Fibroblast of lung (primary cell): ENCODE results near the gene ARHGEF38. TPM values are rescaled to one million over a fixed set of nuclear protein-coding genes. Genes with fewer than 3 reads are reported as not detected.

Experiments
- DNase-seq, 2 donors: peaks; one replicate each; pipeline versions ENCODE4 v3.0.0 to v3.0.0-alpha.2; 2010; ENCODE audit warnings: low read depth in 2 of 2
- H2AFZ ChIP-seq: 2 replicates; pipeline ENCODE4 v1.5.1; 2012; ENCODE audit warnings: low read length, control low read depth, inconsistent platforms
- H3K27ac ChIP-seq: 2 replicates; pipeline ENCODE4 v1.5.1; 2011; ENCODE audit warnings: low read length, control low read depth; ENCODE audit not compliant: insufficient read depth
- H3K27me3 ChIP-seq: 2 replicates; pipeline ENCODE4 v1.5.1; 2011; ENCODE audit warnings: mild to moderate bottlenecking, low read length; ENCODE audit not compliant: control insufficient read depth, insufficient read depth
- H3K36me3 ChIP-seq: 2 replicates; pipeline ENCODE4 v1.5.1; 2011; ENCODE audit warnings: low read length; ENCODE audit not compliant: control insufficient read depth, insufficient read depth
- H3K4me1 ChIP-seq: 2 replicates; pipeline ENCODE4 v1.5.1; 2011; ENCODE audit warnings: low read length; ENCODE audit not compliant: control insufficient read depth, insufficient read depth; ENCODE audit errors: extremely low read depth
- H3K4me2 ChIP-seq: 2 replicates; pipeline ENCODE4 v1.5.1; 2011; ENCODE audit warnings: low read length, control low read depth; ENCODE audit not compliant: insufficient read depth; ENCODE audit errors: extremely low read depth
- H3K4me3 ChIP-seq, 4 experiments: fragments of 200-600 bp in 1 of 4; sonication (generic) in 1 of 4; replicated peaks in 1 of 4; 2 replicates each; pipeline ENCODE4 v1.5.1; 2011 to 2016; ENCODE audit warnings: low read length in 4 of 4, low read depth in 3 of 4, mild to moderate bottlenecking in 3 of 4, control low read depth in 2 of 4, inconsistent platforms in 1 of 4, mixed read lengths in 1 of 4; ENCODE audit not compliant: insufficient read depth in 1 of 4; ENCODE audit errors: control extremely low read depth in 1 of 4
- H3K79me2 ChIP-seq: 2 replicates; pipeline ENCODE4 v1.5.1; 2012; ENCODE audit warnings: mild to moderate bottlenecking, low read length, inconsistent platforms; ENCODE audit not compliant: control insufficient read depth, insufficient read depth
- H3K9ac ChIP-seq: 2 replicates; pipeline ENCODE4 v1.5.1; 2011; ENCODE audit warnings: mild to moderate bottlenecking, low read length, control low read depth; ENCODE audit not compliant: insufficient read depth
- H3K9me3 ChIP-seq: 2 replicates; pipeline ENCODE4 v1.5.1; 2012; ENCODE audit warnings: low read depth, low read length; ENCODE audit not compliant: control insufficient read depth, insufficient read depth
- H4K20me1 ChIP-seq: 2 replicates; pipeline ENCODE4 v1.5.1; 2011; ENCODE audit warnings: low read length; ENCODE audit not compliant: control insufficient read depth, insufficient read depth; ENCODE audit errors: extremely low read depth
- EZH2 ChIP-seq: IDR thresholded peaks from 2 replicates; pipeline ENCODE4 v1.5.1; 2012; ENCODE audit warnings: low read length, control low read depth, mild to moderate bottlenecking; ENCODE audit errors: missing control alignments
- polyA plus RNA-seq, 2 donors: library from polyadenylated mRNA; depleted of rRNA in 1 of 2; stranded (reverse) in 1 of 2; unstranded in 1 of 2; fragments of >200 nt; gene quantifications; 2 replicates each; pipeline ENCODE4 v1.2.1, GENCODE V29; 2011 to 2012; ENCODE audit warnings: missing spikeins in 1 of 2
- total RNA-seq: library from RNA; depleted of rRNA; stranded (reverse); fragments of >200 nt; gene quantifications from 2 replicates; pipeline ENCODE4 v1.2.1, GENCODE V29; 2014
- TF ChIP-seq, protein P1 (sequence below), 2 donors: IDR thresholded peaks in 1 of 2; conservative IDR thresholded peaks in 1 of 2; 1 replicate in 1 of 2; 2 replicates in 1 of 2; pipeline ENCODE4 v1.5.1; 2011 to 2012; ENCODE audit warnings: low read length in 2 of 2, control low read depth in 1 of 2, inconsistent platforms in 1 of 2, low read depth in 1 of 2, mild to moderate bottlenecking in 1 of 2

Gene ARHGEF38
- total and polyA plus RNA-seq, 2 donors (not counting 1 experiment from before 2014, with no cell fraction given) = not detected

GRCh38 chr4:105707782-105708180, 155.4 kb downstream of the ARHGEF38 start:
- H3K4me2 ChIP-seq = peak overlapping the region; percentile 76
- H3K9ac ChIP-seq = peak overlapping the region; percentile 41
- no peaks in the 10 kb centered on the region for H3K27me3 ChIP-seq
- H3K27ac ChIP-seq = peak overlapping the region; percentile 68
- DNase-seq = no peak
- H3K4me3 ChIP-seq = peak overlapping the region; percentile 75 to 94 (median 86)
- peaks cover 59% of the 10 kb centered on the region for H3K79me2 ChIP-seq
- H3K36me3 ChIP-seq = no peaks in the 10 kb centered on the region
- TF ChIP-seq, protein P1, sequence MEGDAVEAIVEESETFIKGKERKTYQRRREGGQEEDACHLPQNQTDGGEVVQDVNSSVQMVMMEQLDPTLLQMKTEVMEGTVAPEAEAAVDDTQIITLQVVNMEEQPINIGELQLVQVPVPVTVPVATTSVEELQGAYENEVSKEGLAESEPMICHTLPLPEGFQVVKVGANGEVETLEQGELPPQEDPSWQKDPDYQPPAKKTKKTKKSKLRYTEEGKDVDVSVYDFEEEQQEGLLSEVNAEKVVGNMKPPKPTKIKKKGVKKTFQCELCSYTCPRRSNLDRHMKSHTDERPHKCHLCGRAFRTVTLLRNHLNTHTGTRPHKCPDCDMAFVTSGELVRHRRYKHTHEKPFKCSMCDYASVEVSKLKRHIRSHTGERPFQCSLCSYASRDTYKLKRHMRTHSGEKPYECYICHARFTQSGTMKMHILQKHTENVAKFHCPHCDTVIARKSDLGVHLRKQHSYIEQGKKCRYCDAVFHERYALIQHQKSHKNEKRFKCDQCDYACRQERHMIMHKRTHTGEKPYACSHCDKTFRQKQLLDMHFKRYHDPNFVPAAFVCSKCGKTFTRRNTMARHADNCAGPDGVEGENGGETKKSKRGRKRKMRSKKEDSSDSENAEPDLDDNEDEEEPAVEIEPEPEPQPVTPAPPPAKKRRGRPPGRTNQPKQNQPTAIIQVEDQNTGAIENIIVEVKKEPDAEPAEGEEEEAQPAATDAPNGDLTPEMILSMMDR (conservative IDR thresholded peaks at IDR 0.05 in 1 of 2, IDR thresholded peaks at IDR 0.05 in 1 of 2; ENCODE audit: low read depth in 1 of 2, low read length in 2 of 2) = no peak
- TF ChIP-seq EZH2 = no peak
- H3K9me3 ChIP-seq = no peaks in the 10 kb centered on the region
- H2AFZ ChIP-seq = peak overlapping the region; percentile 56
- peaks cover 1% of the 10 kb centered on the region for H3K4me1 ChIP-seq
- no peaks in the 10 kb centered on the region for H4K20me1 ChIP-seq

GRCh38 chr4:105708181-105709080, 156.0 kb downstream of the ARHGEF38 start, which contains the start of the genes GSTCD and INTS12:
Gene GSTCD, plus strand, starts transcription at chr4:105708784. Its CDS starts 8,830 bp downstream, at chr4:105717614.
Gene INTS12, minus strand, starts transcription at chr4:105708689. Its CDS starts 8,684 bp downstream, at chr4:105700005.
- no peaks in the 10 kb centered on the region for H3K36me3 ChIP-seq
- H3K79me2 ChIP-seq = peaks cover 57% of the 10 kb centered on the region
- peak within 1 kb of the TSS; percentile 76 for H3K4me2 ChIP-seq
- H3K27ac ChIP-seq = peak within 1 kb of the TSS; percentile 68
- peak; percentile 92 to 95 for DNase-seq
- peaks cover 5% of the 10 kb centered on the region for H3K4me1 ChIP-seq
- no peaks in the 10 kb centered on the region for H3K27me3 ChIP-seq
- peak within 1 kb of the TSS; percentile 75 to 94 (median 86) for H3K4me3 ChIP-seq
- no peaks in the 10 kb centered on the region for H3K9me3 ChIP-seq
- no peaks in the 10 kb centered on the region for H4K20me1 ChIP-seq
- TF ChIP-seq EZH2 = peak; percentile 27
- TF ChIP-seq, protein P1 (conservative IDR thresholded peaks at IDR 0.05 in 1 of 2, IDR thresholded peaks at IDR 0.05 in 1 of 2; ENCODE audit: low read depth in 1 of 2, low read length in 2 of 2) = no peak
- H2AFZ ChIP-seq = peak within 1 kb of the TSS; percentile 89
- H3K9ac ChIP-seq = peak within 1 kb of the TSS; percentile 81

GRCh38 chr4:105709081-105709450, 156.6 kb downstream of the ARHGEF38 start:
- no peaks in the 10 kb centered on the region for H3K27me3 ChIP-seq
- peak overlapping the region; percentile 68 for H3K27ac ChIP-seq
- H3K4me3 ChIP-seq = peak overlapping the region; percentile 75 to 94 (median 86)
- H2AFZ ChIP-seq = peak overlapping the region; percentile 89
- no peaks in the 10 kb centered on the region for H3K9me3 ChIP-seq
- peaks cover 5% of the 10 kb centered on the region for H3K4me1 ChIP-seq
- H3K79me2 ChIP-seq = peaks cover 55% of the 10 kb centered on the region
- TF ChIP-seq EZH2 = no peak
- TF ChIP-seq, protein P1 (conservative IDR thresholded peaks at IDR 0.05 in 1 of 2, IDR thresholded peaks at IDR 0.05 in 1 of 2; ENCODE audit: low read depth in 1 of 2, low read length in 2 of 2) = no peak
- no peaks in the 10 kb centered on the region for H4K20me1 ChIP-seq
- peak overlapping the region; percentile 64 for H3K4me2 ChIP-seq
- no peaks in the 10 kb centered on the region for H3K36me3 ChIP-seq
- peak overlapping the region; percentile 81 for H3K9ac ChIP-seq
- peak; percentile 17 to 21 for DNase-seq
